ENCODE measurements around the gene TTC7B.
"Not testable (repeated sequence)": the region's sequence is repeated elsewhere in the genome, so short reads cannot be mapped to it uniquely, and the experiment has no call there.

The TTC7B gene

GRCh38 chr14:90829677-90830076 lies 13.4 kb upstream of the TTC7B start:
- no peak overlapping the region for H3K27ac ChIP-seq (ENCODE audit: low read length)
- H3K9me3 ChIP-seq (ENCODE audit: insufficient read depth, low read length, severe bottlenecking): peaks cover 4% of the 10 kb centered on the region
- H3K4me2 ChIP-seq (ENCODE audit: insufficient read depth, low read length): no peak overlapping the region
- peaks cover 20% of the 10 kb centered on the region for H3K4me1 ChIP-seq (ENCODE audit: insufficient read depth, low read length)
- H3K27me3 ChIP-seq (ENCODE audit: insufficient read depth, low read length, poor library complexity): no peaks in the 10 kb centered on the region
- no peaks in the 10 kb centered on the region for H3K79me2 ChIP-seq (ENCODE audit: insufficient read depth, low read length)
- DNase-seq (no peak), ATAC-seq (ENCODE audit: insufficient read depth, low read depth) (no peak)
- H3K36me3 ChIP-seq (ENCODE audit: insufficient read depth, low read length): no peaks in the 10 kb centered on the region
- H3K9ac ChIP-seq (ENCODE audit: low read depth, low read length): no peak overlapping the region
- no peak overlapping the region for H2AFZ ChIP-seq (ENCODE audit: low read depth, low read length)
- H4K20me1 ChIP-seq (ENCODE audit: insufficient read depth, low read length): no peaks in the 10 kb centered on the region
- H3K4me3 ChIP-seq (ENCODE audit: low read depth in 1 of 2, low read length in 2 of 2): no peak overlapping the region
- no peak for TF ChIP-seq EZH2 (IDR thresholded peaks at IDR 0.05; ENCODE audit: borderline replicate concordance, low read depth, low read length, severe bottlenecking)
- TF ChIP-seq CTCF (IDR thresholded peaks at IDR 0.05; ENCODE audit: borderline replicate concordance, extremely low read depth, low read length, poor library complexity, severe bottlenecking): no peak

GRCh38 chr14:90828642-90829487 lies 12.6 kb upstream of the TTC7B start:
- peaks cover 7% of the 10 kb centered on the region for H3K9me3 ChIP-seq (ENCODE audit: insufficient read depth, low read length, severe bottlenecking)
- no peaks in the 10 kb centered on the region for H3K36me3 ChIP-seq (ENCODE audit: insufficient read depth, low read length)
- H3K27me3 ChIP-seq (ENCODE audit: insufficient read depth, low read length, poor library complexity): no peaks in the 10 kb centered on the region
- H3K4me1 ChIP-seq (ENCODE audit: insufficient read depth, low read length): peaks cover 20% of the 10 kb centered on the region
- peak overlapping the region; percentile 80 for H2AFZ ChIP-seq (ENCODE audit: low read depth, low read length)
- H3K4me2 ChIP-seq (ENCODE audit: insufficient read depth, low read length): peak overlapping the region; percentile 60
- no peaks in the 10 kb centered on the region for H4K20me1 ChIP-seq (ENCODE audit: insufficient read depth, low read length)
- peak overlapping the region; percentile 41; the same call in 1 of the 2 replicates for H3K9ac ChIP-seq (ENCODE audit: low read depth, low read length)
- H3K27ac ChIP-seq (ENCODE audit: low read length): peak overlapping the region; percentile 50
- peak overlapping the region in 1 of 2 experiments; percentile 46; a peak in 2 of 4 replicates for H3K4me3 ChIP-seq (ENCODE audit: low read depth in 1 of 2, low read length in 2 of 2)
- no peaks in the 10 kb centered on the region for H3K79me2 ChIP-seq (ENCODE audit: insufficient read depth, low read length)
- no peak for TF ChIP-seq CTCF (IDR thresholded peaks at IDR 0.05; ENCODE audit: borderline replicate concordance, extremely low read depth, low read length, poor library complexity, severe bottlenecking)
- no peak for TF ChIP-seq EZH2 (IDR thresholded peaks at IDR 0.05; ENCODE audit: borderline replicate concordance, low read depth, low read length, severe bottlenecking)
- ATAC-seq (ENCODE audit: insufficient read depth, low read depth) (0 out of 3 replicates have a peak, but pooled peaks have one; percentile 15), DNase-seq (no peak)

- peaks cover 10% of the 10 kb centered on the region for H3K9me3 ChIP-seq (ENCODE audit: insufficient read depth, low read length, severe bottlenecking)
- TF ChIP-seq CTCF (IDR thresholded peaks at IDR 0.05; ENCODE audit: borderline replicate concordance, extremely low read depth, low read length, poor library complexity, severe bottlenecking): no peak
- TF ChIP-seq EZH2 (IDR thresholded peaks at IDR 0.05; ENCODE audit: borderline replicate concordance, low read depth, low read length, severe bottlenecking): no peak
- no peaks in the 10 kb centered on the region for H3K36me3 ChIP-seq (ENCODE audit: insufficient read depth, low read length)
- peak overlapping the region in 1 of 2 experiments; percentile 49; a peak in 2 of 4 replicates for H3K4me3 ChIP-seq (ENCODE audit: low read depth in 1 of 2, low read length in 2 of 2)
- peak overlapping the region; percentile 41 for H3K9ac ChIP-seq (ENCODE audit: low read depth, low read length)
- ATAC-seq (ENCODE audit: insufficient read depth, low read depth): peak; percentile 98
- H2AFZ ChIP-seq (ENCODE audit: low read depth, low read length): peak overlapping the region; percentile 80
- H3K27ac ChIP-seq (ENCODE audit: low read length): peak overlapping the region; percentile 50
- no peaks in the 10 kb centered on the region for H3K79me2 ChIP-seq (ENCODE audit: insufficient read depth, low read length)
- peaks cover 20% of the 10 kb centered on the region for H3K4me1 ChIP-seq (ENCODE audit: insufficient read depth, low read length)
- no peaks in the 10 kb centered on the region for H3K27me3 ChIP-seq (ENCODE audit: insufficient read depth, low read length, poor library complexity)
- H3K4me2 ChIP-seq (ENCODE audit: insufficient read depth, low read length): peak overlapping the region; percentile 60
- peak; percentile 84 for DNase-seq
- no peaks in the 10 kb centered on the region for H4K20me1 ChIP-seq (ENCODE audit: insufficient read depth, low read length)
These were observed 11.8 kb upstream of the TTC7B start for GRCh38 chr14:90827919-90828610.

GRCh38 chr14:90823542-90823941 lies 7.3 kb upstream of the TTC7B start:
- not testable (repeated sequence) for H3K36me3 ChIP-seq (ENCODE audit: insufficient read depth, low read length); H4K20me1 ChIP-seq (ENCODE audit: insufficient read depth, low read length); H3K27ac ChIP-seq (ENCODE audit: low read length); H3K4me2 ChIP-seq (ENCODE audit: insufficient read depth, low read length); H3K9ac ChIP-seq (ENCODE audit: low read depth, low read length); H3K4me3 ChIP-seq (ENCODE audit: low read depth in 1 of 2, low read length in 2 of 2); H3K79me2 ChIP-seq (ENCODE audit: insufficient read depth, low read length); ATAC-seq (ENCODE audit: insufficient read depth, low read depth); H3K27me3 ChIP-seq (ENCODE audit: insufficient read depth, low read length, poor library complexity); H2AFZ ChIP-seq (ENCODE audit: low read depth, low read length)
- DNase-seq: peak; percentile 25
- peaks cover 13% of the 10 kb centered on the region for H3K9me3 ChIP-seq (ENCODE audit: insufficient read depth, low read length, severe bottlenecking)
- peaks cover 10% of the 10 kb centered on the region for H3K4me1 ChIP-seq (ENCODE audit: insufficient read depth, low read length)
